Lower leg skin (tissue), 4 donors: ENCODE measurements around the gene LKAAEAR1. TPM values are rescaled to one million over a fixed set of nuclear protein-coding genes. Genes with fewer than 3 reads are reported as not detected.
A peak's percentile ranks its signal among the peaks of the same experiment; 100 is the strongest.

Experiments used
- DNase-seq, 2 donors: peaks; one replicate each; pipeline ENCODE4 v3.0.0-alpha.2; 2019; ENCODE audit warnings: low spot score in 2 of 2
- H3K4me3 ChIP-seq: fragments of 200-600 bp; sonication (generic); 2 replicates; pipeline ENCODE4 v1.5.1; 2017; ENCODE audit warnings: mild to moderate bottlenecking, low read depth; ENCODE audit not compliant: poor library complexity, severe bottlenecking
- POLR2A ChIP-seq, 2 donors: fragments of 450-650 bp; IDR thresholded peaks; one replicate each; pipeline ENCODE4 v1.6.1; 2016 to 2017; ENCODE audit warnings: antibody characterized with exemption in 2 of 2, mild to moderate bottlenecking in 1 of 2, moderate library complexity in 1 of 2
- WGBS, 2 donors: methylation state at CpG; one replicate each; pipeline ENCODE4 v1.1.5; 2018; 5-methylcytosine and 5-hydroxymethylcytosine counted together
- intact Hi-C: fragments of 100-400 bp; cut with DNase I; formaldehyde crosslinking; loops from one replicate; pipeline ENCODE4 v1.15.0; 2023; ENCODE audit warnings: low total_unique reads
- total RNA-seq, 4 donors: library from RNA; depleted of rRNA; stranded (reverse); fragments of >200 nt; gene quantifications; one replicate each; pipeline ENCODE4 v1.1.0, GENCODE V29; 2016
- TF ChIP-seq, protein P1 (sequence below), 3 donors: fragments of 450-650 bp; IDR thresholded peaks; one replicate each; pipeline ENCODE4 v1.5.1; 2016; ENCODE audit warnings: antibody characterized with exemption in 3 of 3, mild to moderate bottlenecking in 3 of 3, moderate library complexity in 2 of 3

LKAAEAR1 gene
- total RNA-seq, 4 donors from 2014 or later: 0.91 TPM; not detected in 3

DNA sequence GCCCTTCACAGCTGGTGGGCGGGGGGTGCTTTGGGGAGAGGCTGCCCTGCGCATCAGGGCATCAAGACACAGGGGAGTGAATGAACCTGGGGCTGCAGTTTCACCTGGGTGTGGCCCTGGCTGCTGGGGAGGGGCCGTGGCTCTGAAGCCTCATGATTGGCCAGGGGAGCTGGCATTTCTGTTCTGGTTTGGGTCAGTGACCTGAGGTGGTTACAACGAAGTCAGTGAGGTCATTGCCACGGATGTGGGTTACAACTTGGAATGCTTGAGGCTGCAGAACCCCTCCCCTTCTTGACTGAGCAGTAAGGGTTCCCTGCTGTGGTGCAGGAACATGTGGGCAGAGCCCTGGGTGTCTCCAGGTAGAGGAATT lies 18.2 kb downstream of the LKAAEAR1 start:
- no peak for DNase-seq
- intact Hi-C loops: no loop called here
- no peak overlapping the region for H3K4me3 ChIP-seq
- TF ChIP-seq, protein P1, sequence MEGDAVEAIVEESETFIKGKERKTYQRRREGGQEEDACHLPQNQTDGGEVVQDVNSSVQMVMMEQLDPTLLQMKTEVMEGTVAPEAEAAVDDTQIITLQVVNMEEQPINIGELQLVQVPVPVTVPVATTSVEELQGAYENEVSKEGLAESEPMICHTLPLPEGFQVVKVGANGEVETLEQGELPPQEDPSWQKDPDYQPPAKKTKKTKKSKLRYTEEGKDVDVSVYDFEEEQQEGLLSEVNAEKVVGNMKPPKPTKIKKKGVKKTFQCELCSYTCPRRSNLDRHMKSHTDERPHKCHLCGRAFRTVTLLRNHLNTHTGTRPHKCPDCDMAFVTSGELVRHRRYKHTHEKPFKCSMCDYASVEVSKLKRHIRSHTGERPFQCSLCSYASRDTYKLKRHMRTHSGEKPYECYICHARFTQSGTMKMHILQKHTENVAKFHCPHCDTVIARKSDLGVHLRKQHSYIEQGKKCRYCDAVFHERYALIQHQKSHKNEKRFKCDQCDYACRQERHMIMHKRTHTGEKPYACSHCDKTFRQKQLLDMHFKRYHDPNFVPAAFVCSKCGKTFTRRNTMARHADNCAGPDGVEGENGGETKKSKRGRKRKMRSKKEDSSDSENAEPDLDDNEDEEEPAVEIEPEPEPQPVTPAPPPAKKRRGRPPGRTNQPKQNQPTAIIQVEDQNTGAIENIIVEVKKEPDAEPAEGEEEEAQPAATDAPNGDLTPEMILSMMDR (IDR thresholded peaks at IDR 0.05): no peak
- TF ChIP-seq POLR2A (IDR thresholded peaks at IDR 0.05): no peak
- WGBS, 2 donors: 44 to 46% methylated on average over 5 of the region's 5 CpGs

DNA sequence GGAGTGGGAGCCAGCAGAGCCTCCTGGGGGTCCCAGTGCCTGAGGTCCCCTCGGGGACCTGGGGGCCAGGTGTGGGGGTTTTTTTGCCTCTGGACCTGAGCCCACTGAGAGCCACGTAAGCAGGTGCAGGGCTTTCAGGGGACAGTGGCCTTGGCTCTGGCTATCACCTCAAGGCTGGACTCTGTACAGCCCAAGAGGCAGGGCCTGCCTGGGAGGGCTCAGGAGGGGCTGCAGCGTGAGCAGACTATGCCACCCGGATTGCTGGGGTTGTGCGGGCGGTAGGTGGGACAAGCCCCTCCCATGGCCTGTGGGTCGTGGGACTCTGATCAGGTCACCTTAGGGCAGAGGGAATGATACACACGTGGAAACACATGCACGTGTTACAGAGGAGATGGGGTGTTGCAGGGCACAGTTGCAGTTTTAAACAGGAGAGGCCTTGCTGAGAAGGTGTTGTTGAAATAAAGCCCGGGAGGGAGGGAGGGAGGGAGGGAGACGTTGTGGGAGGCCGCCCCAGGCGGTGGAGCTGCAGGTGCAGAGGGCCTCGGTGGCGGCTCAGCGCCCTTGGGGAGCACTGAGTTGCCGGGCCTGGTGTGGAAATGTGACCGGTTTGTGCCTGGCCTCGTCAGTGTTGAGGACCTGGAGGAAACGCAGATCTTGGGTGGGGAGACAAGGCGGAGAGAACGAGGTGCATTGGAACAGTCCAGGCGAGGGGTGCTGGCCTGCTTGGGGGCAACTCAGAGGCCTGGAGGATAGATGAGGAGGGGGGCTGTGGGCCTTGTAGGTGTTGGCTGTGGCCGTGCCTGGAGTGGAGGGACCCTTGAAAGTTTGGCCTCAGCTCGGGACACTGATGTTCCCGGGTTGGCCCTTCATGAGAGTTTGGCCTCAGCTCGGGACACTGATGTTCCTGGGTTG lies 18.9 kb downstream of the LKAAEAR1 start:
- DNase-seq: no peak
- TF ChIP-seq, protein P1 (IDR thresholded peaks at IDR 0.05): no peak
- TF ChIP-seq POLR2A (IDR thresholded peaks at IDR 0.05): no peak
- H3K4me3 ChIP-seq: no peak overlapping the region
- intact Hi-C loops: no loop called here
- 49 to 51% methylated on average over 25 to 27 of the region's 27 CpGs for WGBS, 2 donors

DNA sequence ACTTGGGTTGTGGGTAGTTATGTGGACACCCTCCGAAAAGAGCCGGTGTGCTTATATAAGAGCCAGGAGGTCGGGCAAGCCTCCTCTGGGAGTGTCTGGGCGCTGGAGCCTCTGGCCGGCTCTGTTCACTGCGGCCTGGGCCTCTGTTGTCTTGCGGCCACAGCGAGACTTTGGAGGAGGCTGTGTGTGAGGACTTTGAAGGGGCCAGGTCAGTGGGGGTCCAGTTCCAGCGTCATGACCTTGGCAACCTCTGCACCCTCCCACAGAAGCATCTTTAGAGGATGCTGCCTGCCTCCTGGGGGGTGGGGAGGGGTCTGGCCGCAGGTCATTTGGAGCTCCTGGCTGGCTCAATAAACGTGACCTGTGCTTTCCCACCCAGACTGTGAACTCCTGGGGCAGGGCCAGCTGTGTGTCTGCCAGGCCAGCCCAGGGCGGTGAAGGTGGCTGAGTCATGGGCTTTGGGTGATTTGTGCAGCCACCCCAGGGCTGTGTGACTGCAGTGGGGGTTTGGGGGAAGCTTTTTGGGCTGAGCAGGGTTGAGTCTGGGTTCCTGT lies 20.0 kb downstream of the LKAAEAR1 start:
- intact Hi-C loops: no loop called here
- DNase-seq: no peak
- no peak overlapping the region for H3K4me3 ChIP-seq
- TF ChIP-seq, protein P1 (IDR thresholded peaks at IDR 0.05): no peak
- no peak for TF ChIP-seq POLR2A (IDR thresholded peaks at IDR 0.05)
- 31% methylated on average over 12 of the region's 12 CpGs for WGBS, 2 donors

DNA sequence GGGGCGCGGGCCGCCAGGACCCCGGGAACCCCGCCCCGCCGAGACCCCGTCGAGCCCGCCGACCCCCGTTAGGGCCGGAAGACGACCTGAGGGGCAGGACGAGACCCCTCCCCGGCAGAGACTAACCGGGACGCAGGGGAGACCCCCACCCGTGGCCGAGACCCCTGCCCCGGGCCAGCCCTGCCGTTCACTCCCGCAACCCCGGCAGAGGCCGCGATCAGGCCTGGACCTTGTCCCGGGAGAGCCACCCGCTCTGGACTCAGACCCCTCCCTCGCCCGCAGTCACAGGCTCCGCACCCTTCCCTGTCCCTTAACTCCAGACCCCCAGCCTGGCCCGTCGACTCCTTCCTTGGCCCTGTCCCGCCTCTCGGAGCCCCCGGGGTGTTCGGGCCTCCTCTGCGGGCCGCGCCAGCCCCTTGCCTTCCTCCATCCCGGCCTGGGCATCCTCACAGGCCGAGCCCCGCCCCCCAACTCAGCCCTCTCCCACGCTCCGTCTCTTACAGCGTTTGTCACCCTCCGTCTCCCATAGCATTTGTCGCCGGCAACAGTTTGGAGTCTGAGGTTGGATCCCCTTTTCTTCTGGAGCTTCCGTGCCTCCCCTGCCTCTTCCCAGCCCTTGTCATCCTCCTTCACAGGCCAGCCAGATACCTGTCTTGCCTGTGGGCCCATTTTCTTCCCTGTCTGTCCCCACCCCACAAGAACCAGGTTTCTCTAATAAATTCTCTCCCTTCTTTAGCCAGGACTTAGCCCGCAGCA lies 20.6 kb downstream of the LKAAEAR1 start:
- WGBS, 2 donors: 1 to 2% methylated on average over 32 to 44 of the region's 51 CpGs
- peak overlapping the region; percentile 61 for H3K4me3 ChIP-seq
- DNase-seq: no peak
- intact Hi-C loops: no loop called here
- TF ChIP-seq, protein P1 (IDR thresholded peaks at IDR 0.05): no peak
- no peak for TF ChIP-seq POLR2A (IDR thresholded peaks at IDR 0.05)

DNA sequence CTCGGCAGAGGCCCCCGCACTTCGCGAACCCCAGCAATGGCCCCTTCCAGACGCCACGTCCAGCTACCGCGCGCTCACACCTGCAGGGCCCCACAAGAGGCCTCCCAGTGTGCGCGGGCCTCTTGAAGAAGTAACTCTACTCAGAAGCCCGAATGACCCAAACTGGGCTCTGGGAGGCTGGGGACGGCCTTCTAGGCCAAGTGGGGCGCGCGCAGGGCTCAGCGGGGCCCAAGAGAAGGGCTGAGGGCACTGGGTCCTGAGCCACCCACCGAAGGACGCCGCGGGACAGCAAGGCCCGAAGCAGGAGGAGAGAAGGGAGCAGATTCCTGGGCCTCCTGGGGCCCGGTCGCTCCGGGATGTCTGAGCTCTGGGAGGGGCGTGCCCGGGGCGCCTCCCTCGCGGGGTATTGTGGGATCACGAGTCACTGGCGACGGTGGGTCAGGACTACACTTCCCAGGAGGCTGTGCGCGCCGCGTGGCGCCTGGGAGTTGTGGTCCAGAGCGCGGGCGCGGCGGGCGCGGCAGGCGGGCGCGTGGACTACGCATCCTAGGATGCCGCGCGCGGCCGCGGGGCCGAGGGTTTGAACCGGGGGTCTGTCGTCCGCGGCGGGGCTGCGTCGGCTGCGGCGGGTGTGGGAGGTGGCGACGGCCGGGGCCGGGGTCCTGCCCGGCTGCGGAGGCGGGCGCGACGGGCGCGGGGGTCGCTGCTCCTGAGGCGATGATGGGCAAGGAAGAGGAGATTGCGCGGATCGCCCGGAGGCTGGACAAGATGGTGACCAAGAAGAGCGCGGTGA lies 21.4 kb downstream of the LKAAEAR1 start, which contains the start of gene TCEA2:
TCEA2 (plus strand) TSS at position 603 of the 793 bp plus-strand sequence; CDS start at position 718, 115 bp downstream.
- peak; percentile 97 to 100 for DNase-seq
- 5 to 8% methylated on average over 33 to 56 of the region's 85 CpGs for WGBS, 2 donors
- H3K4me3 ChIP-seq: peak within 1 kb of the TSS; percentile 61
- no peak for TF ChIP-seq POLR2A (IDR thresholded peaks at IDR 0.05)
- TF ChIP-seq, protein P1 (IDR thresholded peaks at IDR 0.05): no peak
- intact Hi-C loops: no loop called here
